HG03064 (cell line): ENCODE measurements around the gene GTF3C1.
"Not testable (repeated sequence)": the region's sequence is repeated elsewhere in the genome, so short reads cannot be mapped to it uniquely, and the experiment has no call there.

Source experiments
- ATAC-seq: cut with Tn5 transposase; IDR thresholded peaks from one replicate; pipeline ENCODE4 v1.9.1; 2021; ENCODE audit warnings: low read depth; ENCODE audit not compliant: unreplicated experiment

Gene GTF3C1

GRCh38 chr16:27448532-27449433, 100.9 kb downstream of the GTF3C1 start:
- ATAC-seq = no peak

- ATAC-seq = no peak
Measured at GRCh38 chr16:27447301-27447700, 102.4 kb downstream of the GTF3C1 start.

- no peak for ATAC-seq
Measured at GRCh38 chr16:27446721-27447120, 103.0 kb downstream of the GTF3C1 start.

GRCh38 chr16:27445502-27446175, 104.1 kb downstream of the GTF3C1 start:
- ATAC-seq = no peak

GRCh38 chr16:27444470-27444869, 105.2 kb downstream of the GTF3C1 start:
- ATAC-seq = no peak

- ATAC-seq = no peak
Measured at GRCh38 chr16:27444015-27444414, 105.7 kb downstream of the GTF3C1 start.

GRCh38 chr16:27441998-27442397, 107.7 kb downstream of the GTF3C1 start:
- ATAC-seq = no peak

GRCh38 chr16:27441276-27441675, 108.4 kb downstream of the GTF3C1 start:
- ATAC-seq = no peak

GRCh38 chr16:27439271-27440018, 110.3 kb downstream of the GTF3C1 start:
- ATAC-seq = no peak

- ATAC-seq = no peak
Measured at GRCh38 chr16:27437946-27438345, 111.8 kb downstream of the GTF3C1 start.

- ATAC-seq = no peak
Measured at GRCh38 chr16:27436921-27437650, 112.6 kb downstream of the GTF3C1 start.

GRCh38 chr16:27436065-27436464, 113.6 kb downstream of the GTF3C1 start:
- no peak for ATAC-seq

GRCh38 chr16:27435146-27435545, 114.6 kb downstream of the GTF3C1 start:
- ATAC-seq = not testable (repeated sequence)

GRCh38 chr16:27434141-27435051, 115.3 kb downstream of the GTF3C1 start:
- ATAC-seq = no peak

GRCh38 chr16:27433636-27434035, 116.1 kb downstream of the GTF3C1 start:
- no peak for ATAC-seq

GRCh38 chr16:27433191-27433590, 116.5 kb downstream of the GTF3C1 start:
- not testable (repeated sequence) for ATAC-seq

- ATAC-seq = no peak
Measured at GRCh38 chr16:27432558-27432957, 117.2 kb downstream of the GTF3C1 start.

- no peak for ATAC-seq
Measured at GRCh38 chr16:27431773-27432532, 117.8 kb downstream of the GTF3C1 start.
